GM12878 (cell line): ENCODE measurements around the gene NAB1. TPM values are rescaled to one million over a fixed set of nuclear protein-coding genes. Genes with fewer than 3 reads are reported as not detected.

Experiments
- ASH2L ChIP-seq: fragments of 300-600, 200-600 bp; sonication (generic); IDR thresholded peaks from 2 replicates; pipeline ENCODE4 v1.6.1; 2017; ENCODE audit warnings: low read depth, mild to moderate bottlenecking, borderline replicate concordance
- BHLHE40 ChIP-seq, 2 experiments: fragments of 450-650 bp in 1 of 2; IDR thresholded peaks; 2 replicates each; pipeline ENCODE4 v1.6.1; 2011 to 2017; ENCODE audit warnings: low read depth in 2 of 2, borderline replicate concordance in 1 of 2, improper control_type of control experiment in 1 of 2, low read length in 1 of 2, mild to moderate bottlenecking in 1 of 2
- CHD4 ChIP-seq: fragments of 200-600 bp; sonication (generic); IDR thresholded peaks from 2 replicates; pipeline ENCODE4 v1.6.1; 2016; ENCODE audit warnings: mild to moderate bottlenecking
- KDM1A ChIP-seq: fragments of 200-600 bp; sonication (generic); IDR thresholded peaks from 2 replicates; pipeline ENCODE4 v1.6.1; 2016; ENCODE audit warnings: borderline replicate concordance
- NBN ChIP-seq: fragments of 450-650 bp; IDR thresholded peaks from 2 replicates; pipeline ENCODE4 v1.6.1; 2016
- PAX5 ChIP-seq: IDR thresholded peaks from 2 replicates; pipeline ENCODE4 v1.6.1; 2011; ENCODE audit warnings: low read depth, low read length, borderline replicate concordance
- PML ChIP-seq: IDR thresholded peaks from 2 replicates; pipeline ENCODE4 v1.6.1; 2012; ENCODE audit warnings: low read length, inconsistent platforms
- POLR2A ChIP-seq: IDR thresholded peaks from 2 replicates; pipeline ENCODE4 v1.6.1; 2011; ENCODE audit warnings: low read depth, mild to moderate bottlenecking, low read length
- POU2F2 ChIP-seq: IDR thresholded peaks from 3 replicates; pipeline ENCODE4 v1.6.1; 2011; ENCODE audit warnings: low read depth, mild to moderate bottlenecking, low read length, borderline replicate concordance
- RB1 ChIP-seq: fragments of 450-650 bp; formaldehyde crosslinking; IDR thresholded peaks from 2 replicates; pipeline ENCODE4 v1.6.1; 2017; ENCODE audit warnings: mild to moderate bottlenecking, borderline replicate concordance
- SMARCA5 ChIP-seq: fragments of 450-650 bp; IDR thresholded peaks from 2 replicates; pipeline ENCODE4 v1.6.1; 2017; ENCODE audit warnings: mild to moderate bottlenecking
- SPI1 ChIP-seq: IDR thresholded peaks from 2 replicates; pipeline ENCODE4 v1.6.1; 2011; ENCODE audit warnings: low read depth, mild to moderate bottlenecking, low read length, moderate library complexity, borderline replicate concordance; ENCODE audit not compliant: insufficient read depth
- STAT1 ChIP-seq: fragments of 450-650 bp; conservative IDR thresholded peaks from 2 replicates; pipeline ENCODE4 v1.6.1; 2014; ENCODE audit warnings: antibody characterized with exemption, mild to moderate bottlenecking
- TCF3 ChIP-seq: IDR thresholded peaks from 2 replicates; pipeline ENCODE4 v1.6.1; 2012; ENCODE audit warnings: low read depth, mild to moderate bottlenecking, low read length, borderline replicate concordance; ENCODE audit not compliant: insufficient read depth
- YBX1 ChIP-seq: fragments of 450-650 bp; IDR thresholded peaks from 2 replicates; pipeline ENCODE4 v1.6.1; 2016; ENCODE audit warnings: antibody characterized with exemption
- ZZZ3 ChIP-seq: IDR thresholded peaks from 2 replicates; pipeline ENCODE4 v1.6.1; 2011; ENCODE audit warnings: low read depth; ENCODE audit not compliant: control insufficient read depth, insufficient read length
- polyA plus RNA-seq, 11 experiments: library from polyadenylated mRNA; depleted of rRNA in 4 of 11; unstranded in 6 of 11; stranded (reverse) in 5 of 11; fragments of >200 nt; fragmentation: Nextera tagmentation in 4 of 11; fragmentation: Illumina TruSeq in 1 of 11; extraction: Ambion mirVana in 4 of 11; extraction: Trizol in 1 of 11; gene quantifications; 1 replicate in 1 of 11; 2 replicates in 10 of 11; pipeline versions ENCODE4 v1.2.1 to v1.2.3, GENCODE V29; 2011 to 2016; ENCODE audit warnings: inconsistent platforms in 2 of 11, missing spikeins in 2 of 11, low read depth in 1 of 11
- total RNA-seq, 4 experiments: library from RNA; depleted of rRNA in 3 of 4; stranded (reverse); fragments of >200 nt in 3 of 4; fragmentation: Illumina TruSeq in 1 of 4; extraction: Trizol in 1 of 4; gene quantifications; 2 replicates each; pipeline versions ENCODE4 v1.2.1 to v1.2.3, GENCODE V29; 2013 to 2021
- TF ChIP-seq, protein P1 (sequence below): fragments of 450-650 bp; IDR thresholded peaks from 2 replicates; pipeline ENCODE4 v1.6.1; 2016; ENCODE audit warnings: mild to moderate bottlenecking
- TF ChIP-seq, protein P2 (sequence below): fragments of 450-650 bp; IDR thresholded peaks from 2 replicates; pipeline ENCODE4 v1.6.1; 2018; ENCODE audit warnings: borderline replicate concordance, mild to moderate bottlenecking; ENCODE audit not compliant: partially characterized antibody
- TF ChIP-seq, protein P3 (sequence below): IDR thresholded peaks from 2 replicates; pipeline ENCODE4 v1.6.1; 2012; ENCODE audit warnings: improper control_type of control experiment, low read depth, low read length; ENCODE audit not compliant: insufficient replicate concordance

NAB1 gene
- total and polyA plus RNA-seq, 10 of the 15 experiments (the other 5 are each of a cell fraction or from before 2014, with no cell fraction given) = 4.5 to 39.6 (median 23.0) TPM

DNA sequence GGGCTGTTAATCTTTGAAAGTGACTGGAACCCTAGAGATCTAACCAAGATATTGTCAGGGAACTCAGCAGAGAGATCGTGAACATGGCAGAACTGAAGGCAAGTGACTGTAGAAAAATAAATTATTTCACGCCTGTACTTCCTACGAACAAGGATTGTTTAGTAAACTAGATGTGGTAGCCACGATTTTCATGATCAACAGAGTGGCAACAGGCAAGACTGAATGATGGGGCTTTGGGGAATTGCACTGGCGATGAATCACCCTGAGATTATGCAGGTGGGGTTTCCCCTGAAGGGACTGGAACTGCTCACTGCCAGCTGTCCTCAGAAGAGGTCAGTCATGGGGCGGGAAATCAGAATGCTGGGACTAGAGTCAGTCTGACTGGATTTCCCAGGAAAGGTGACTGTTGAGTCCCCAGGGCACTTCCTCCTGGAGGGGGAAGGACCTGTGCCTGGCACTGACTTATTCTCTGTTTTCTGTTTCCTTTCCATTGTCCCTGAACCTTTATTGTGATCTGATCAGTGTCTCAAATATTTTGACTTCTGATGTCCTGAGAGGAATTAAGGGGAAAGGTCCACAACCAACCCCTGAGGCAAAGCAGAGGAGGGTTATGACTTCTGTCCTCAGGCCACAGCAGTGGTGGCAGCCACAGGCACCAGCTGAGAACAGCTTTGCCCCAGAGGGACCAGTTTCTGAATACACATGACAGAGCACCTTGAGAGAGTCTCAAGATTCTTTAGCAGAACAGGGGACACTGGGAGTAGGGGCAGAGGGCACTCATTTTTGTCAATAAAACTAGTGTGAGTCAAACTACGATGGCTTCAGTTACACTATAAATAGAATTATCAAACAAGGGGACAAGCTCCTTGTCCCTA, 70.0 kb downstream of the NAB1 start (continued):
- TF ChIP-seq RB1 = peak; percentile 62; the same call in 1 of the 2 replicates
- 0 out of 2 replicates have a peak, but pooled peaks have one; percentile 76 for TF ChIP-seq NBN
- TF ChIP-seq, protein P1, sequence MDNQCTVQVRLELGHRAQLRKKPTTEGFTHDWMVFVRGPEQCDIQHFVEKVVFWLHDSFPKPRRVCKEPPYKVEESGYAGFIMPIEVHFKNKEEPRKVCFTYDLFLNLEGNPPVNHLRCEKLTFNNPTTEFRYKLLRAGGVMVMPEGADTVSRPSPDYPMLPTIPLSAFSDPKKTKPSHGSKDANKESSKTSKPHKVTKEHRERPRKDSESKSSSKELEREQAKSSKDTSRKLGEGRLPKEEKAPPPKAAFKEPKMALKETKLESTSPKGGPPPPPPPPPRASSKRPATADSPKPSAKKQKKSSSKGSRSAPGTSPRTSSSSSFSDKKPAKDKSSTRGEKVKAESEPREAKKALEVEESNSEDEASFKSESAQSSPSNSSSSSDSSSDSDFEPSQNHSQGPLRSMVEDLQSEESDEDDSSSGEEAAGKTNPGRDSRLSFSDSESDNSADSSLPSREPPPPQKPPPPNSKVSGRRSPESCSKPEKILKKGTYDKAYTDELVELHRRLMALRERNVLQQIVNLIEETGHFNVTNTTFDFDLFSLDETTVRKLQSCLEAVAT = 0 out of 2 replicates have a peak, but pooled peaks have one; percentile 59
- no peak for TF ChIP-seq KDM1A
- TF ChIP-seq PAX5 = peak; percentile 67
- TF ChIP-seq POLR2A = 0 out of 2 replicates have a peak, but pooled peaks have one; percentile 38
- no peak for TF ChIP-seq ZZZ3
- peak; percentile 66 for TF ChIP-seq SPI1
- TF ChIP-seq TCF3 = peak; percentile 58; the same call in 1 of the 2 replicates
- peak; percentile 45; the same call in 1 of the 2 replicates for TF ChIP-seq SMARCA5
- TF ChIP-seq, protein P2, sequence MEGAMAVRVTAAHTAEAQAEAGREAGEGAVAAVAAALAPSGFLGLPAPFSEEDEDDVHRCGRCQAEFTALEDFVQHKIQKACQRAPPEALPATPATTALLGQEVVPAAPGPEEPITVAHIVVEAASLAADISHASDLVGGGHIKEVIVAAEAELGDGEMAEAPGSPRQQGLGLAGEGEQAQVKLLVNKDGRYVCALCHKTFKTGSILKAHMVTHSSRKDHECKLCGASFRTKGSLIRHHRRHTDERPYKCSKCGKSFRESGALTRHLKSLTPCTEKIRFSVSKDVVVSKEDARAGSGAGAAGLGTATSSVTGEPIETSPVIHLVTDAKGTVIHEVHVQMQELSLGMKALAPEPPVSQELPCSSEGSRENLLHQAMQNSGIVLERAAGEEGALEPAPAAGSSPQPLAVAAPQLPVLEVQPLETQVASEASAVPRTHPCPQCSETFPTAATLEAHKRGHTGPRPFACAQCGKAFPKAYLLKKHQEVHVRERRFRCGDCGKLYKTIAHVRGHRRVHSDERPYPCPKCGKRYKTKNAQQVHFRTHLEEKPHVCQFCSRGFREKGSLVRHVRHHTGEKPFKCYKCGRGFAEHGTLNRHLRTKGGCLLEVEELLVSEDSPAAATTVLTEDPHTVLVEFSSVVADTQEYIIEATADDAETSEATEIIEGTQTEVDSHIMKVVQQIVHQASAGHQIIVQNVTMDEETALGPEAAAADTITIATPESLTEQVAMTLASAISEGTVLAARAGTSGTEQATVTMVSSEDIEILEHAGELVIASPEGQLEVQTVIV = no peak
- TF ChIP-seq YBX1 = no peak
- no peak for TF ChIP-seq PML
- TF ChIP-seq, protein P3, sequence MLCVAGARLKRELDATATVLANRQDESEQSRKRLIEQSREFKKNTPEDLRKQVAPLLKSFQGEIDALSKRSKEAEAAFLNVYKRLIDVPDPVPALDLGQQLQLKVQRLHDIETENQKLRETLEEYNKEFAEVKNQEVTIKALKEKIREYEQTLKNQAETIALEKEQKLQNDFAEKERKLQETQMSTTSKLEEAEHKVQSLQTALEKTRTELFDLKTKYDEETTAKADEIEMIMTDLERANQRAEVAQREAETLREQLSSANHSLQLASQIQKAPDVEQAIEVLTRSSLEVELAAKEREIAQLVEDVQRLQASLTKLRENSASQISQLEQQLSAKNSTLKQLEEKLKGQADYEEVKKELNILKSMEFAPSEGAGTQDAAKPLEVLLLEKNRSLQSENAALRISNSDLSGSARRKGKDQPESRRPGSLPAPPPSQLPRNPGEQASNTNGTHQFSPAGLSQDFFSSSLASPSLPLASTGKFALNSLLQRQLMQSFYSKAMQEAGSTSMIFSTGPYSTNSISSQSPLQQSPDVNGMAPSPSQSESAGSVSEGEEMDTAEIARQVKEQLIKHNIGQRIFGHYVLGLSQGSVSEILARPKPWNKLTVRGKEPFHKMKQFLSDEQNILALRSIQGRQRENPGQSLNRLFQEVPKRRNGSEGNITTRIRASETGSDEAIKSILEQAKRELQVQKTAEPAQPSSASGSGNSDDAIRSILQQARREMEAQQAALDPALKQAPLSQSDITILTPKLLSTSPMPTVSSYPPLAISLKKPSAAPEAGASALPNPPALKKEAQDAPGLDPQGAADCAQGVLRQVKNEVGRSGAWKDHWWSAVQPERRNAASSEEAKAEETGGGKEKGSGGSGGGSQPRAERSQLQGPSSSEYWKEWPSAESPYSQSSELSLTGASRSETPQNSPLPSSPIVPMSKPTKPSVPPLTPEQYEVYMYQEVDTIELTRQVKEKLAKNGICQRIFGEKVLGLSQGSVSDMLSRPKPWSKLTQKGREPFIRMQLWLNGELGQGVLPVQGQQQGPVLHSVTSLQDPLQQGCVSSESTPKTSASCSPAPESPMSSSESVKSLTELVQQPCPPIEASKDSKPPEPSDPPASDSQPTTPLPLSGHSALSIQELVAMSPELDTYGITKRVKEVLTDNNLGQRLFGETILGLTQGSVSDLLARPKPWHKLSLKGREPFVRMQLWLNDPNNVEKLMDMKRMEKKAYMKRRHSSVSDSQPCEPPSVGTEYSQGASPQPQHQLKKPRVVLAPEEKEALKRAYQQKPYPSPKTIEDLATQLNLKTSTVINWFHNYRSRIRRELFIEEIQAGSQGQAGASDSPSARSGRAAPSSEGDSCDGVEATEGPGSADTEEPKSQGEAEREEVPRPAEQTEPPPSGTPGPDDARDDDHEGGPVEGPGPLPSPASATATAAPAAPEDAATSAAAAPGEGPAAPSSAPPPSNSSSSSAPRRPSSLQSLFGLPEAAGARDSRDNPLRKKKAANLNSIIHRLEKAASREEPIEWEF = peak; percentile 86
- TF ChIP-seq ASH2L = no peak
- no peak for TF ChIP-seq CHD4
- TF ChIP-seq STAT1 = no peak
- TF ChIP-seq POU2F2 = peak; percentile 96; the same call in 2 of the 3 replicates
- TF ChIP-seq BHLHE40 (IDR thresholded peaks at IDR 0.05; ENCODE audit: borderline replicate concordance in 1 of 2, low read depth in 2 of 2, low read length in 1 of 2) = 0 out of 4 replicates have a peak, but pooled peaks of 1 of the 2 experiments have one; percentile 29
